Regular cardiac myocyte (primary cell): ENCODE data around the gene TMEM30A. TPM values are rescaled to one million over a fixed set of nuclear protein-coding genes. Genes with fewer than 3 reads are reported as not detected.

Experiments used
- total RNA-seq: library from RNA; depleted of rRNA; stranded (reverse); fragments of >200 nt; gene quantifications from 2 replicates; pipeline ENCODE4 v1.2.3, GENCODE V29; 2014

Gene TMEM30A
- 183 and 301 TPM in 2 replicates for total RNA-seq

DNA sequence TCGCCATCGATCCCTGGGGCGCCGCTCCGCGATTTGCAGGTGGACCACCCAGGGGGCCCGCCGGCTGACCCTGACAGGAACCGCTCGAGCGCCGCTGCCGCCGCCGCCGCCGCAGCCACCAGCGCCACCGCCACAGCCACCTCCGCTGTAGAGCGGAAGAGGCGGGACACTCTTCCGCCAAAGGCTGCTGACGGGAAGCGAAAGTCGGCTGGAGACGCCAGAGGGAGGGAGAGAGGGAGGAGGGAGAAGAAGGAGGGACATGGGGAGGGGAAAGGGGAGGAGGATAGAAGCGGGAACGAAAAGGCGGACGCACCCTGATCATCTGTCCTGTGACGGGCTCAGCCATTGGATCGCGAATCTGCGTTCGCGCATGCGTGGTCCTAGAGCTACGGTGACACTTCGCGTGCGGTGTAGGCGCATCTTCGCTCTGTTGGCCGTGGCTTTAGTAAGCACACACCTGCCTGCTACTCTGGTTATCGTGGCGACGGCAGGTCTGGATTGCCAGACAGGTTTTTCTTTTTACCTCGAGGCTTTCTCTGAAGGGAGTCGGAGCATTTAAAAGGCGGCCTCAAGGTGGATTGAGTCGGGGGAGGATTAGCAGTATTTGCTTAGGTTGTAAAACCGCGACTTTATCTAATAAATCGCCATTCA is at the start of gene TMEM30A:
TMEM30A (minus strand) TSS at position 161 of the 651 bp plus-strand sequence; CDS start at position 7, 154 bp downstream.

DNA sequence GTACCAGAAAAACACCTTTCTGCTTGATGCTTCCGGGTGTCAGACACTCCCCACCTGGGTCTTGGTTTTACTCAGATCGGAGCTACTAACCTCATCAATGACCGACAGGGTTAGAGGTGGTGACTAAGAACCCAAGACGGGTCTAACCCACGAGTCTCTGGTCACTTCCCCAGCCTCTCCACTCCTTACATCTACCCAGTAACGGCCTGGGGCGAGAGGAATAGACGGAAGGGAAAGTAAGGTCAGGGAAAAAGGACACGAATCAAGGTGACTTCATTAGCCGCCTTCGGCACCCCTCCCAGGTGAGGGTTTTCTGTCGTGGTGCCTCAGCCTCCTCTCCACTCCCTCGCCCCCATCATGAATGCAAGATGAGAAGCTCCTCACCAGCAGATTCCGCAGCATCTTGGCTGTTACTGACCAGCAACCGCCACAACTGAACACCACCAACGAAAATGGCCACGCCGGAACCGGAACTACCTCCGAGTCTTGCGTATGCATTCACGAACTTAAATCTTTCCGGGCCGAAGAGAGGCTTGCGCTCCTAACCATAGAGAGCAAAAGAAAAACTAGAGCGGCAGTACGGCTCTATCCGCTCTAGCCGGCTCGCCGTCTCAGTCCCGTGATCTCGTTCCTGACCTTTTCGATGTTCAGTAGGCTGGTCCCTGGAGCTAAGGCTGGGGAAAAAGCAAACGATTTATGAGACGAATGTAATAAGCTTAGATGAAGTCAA is 41.1 kb downstream of the TMEM30A start, which contains the start of gene COX7A2:
COX7A2 (minus strand) TSS at position 469 of the 730 bp plus-strand sequence; CDS start at position 402, 67 bp downstream.

DNA sequence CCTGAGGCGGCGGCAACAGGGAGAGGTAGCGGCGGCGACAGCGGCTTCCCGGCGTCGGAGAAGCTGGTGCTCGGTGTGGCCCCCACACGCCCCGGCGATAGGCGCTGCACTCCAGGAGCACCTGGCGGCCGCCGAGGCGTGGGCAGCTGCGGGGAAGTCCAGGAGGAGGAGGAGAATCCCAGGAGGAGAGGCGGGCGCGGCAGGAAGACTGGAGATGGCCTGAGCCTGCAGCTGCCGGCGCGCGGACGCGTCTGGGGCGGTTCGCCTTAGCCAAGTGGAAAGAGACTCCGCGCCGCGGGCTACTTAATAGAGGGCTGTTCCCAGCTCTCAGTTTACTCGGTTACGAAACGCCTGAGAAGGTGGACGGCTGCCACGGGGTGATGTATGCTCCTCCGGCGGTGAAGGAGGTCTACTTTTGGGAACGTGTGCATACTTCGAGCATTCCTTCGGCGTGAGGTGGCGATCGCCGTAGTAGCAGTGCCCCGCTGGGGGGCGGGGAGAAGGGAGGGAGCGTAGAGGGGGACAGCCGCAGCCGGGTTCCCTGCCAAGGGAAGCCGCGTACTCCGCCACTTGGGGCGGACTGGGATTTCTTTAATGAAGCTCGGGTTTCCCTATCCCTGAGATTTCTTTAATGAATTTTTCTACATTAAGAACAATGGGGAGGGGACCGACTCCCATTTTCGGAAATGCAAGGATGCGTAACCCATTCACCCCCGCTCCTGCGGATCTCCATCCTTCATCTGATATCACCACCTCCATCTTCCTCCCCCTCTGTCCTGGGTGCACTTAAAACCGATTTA is 78.6 kb downstream of the TMEM30A start, which contains the start of gene COL12A1:
COL12A1 (minus strand) TSS at position 278 of the 800 bp plus-strand sequence. CDS start 3,261 bp downstream, outside the sequence.

Other genes starting within 250 kb of the TMEM30A start
- gene COL12A1, start 78.7 kb downstream of the TMEM30A start, total RNA-seq = 163 and 238 TPM in 2 replicates
- 184 and 213 TPM in 2 replicates for gene COX7A2, start 41.0 kb downstream of the TMEM30A start, total RNA-seq
- gene FILIP1, start 209.0 kb upstream of the TMEM30A start, total RNA-seq = 0.58 and 2.5 TPM in 2 replicates